Pancreas (tissue), 10 donors: ENCODE data around the gene THSD4. TPM values are rescaled to one million over a fixed set of nuclear protein-coding genes. Genes with fewer than 3 reads are reported as not detected.

Experiments
- ATAC-seq, 4 donors: fragments of 200-7000 bp; cut with Tn5 transposase; one replicate each; pipeline versions ENCODE4 v1.8.0 to v1.9.1; 2020; ENCODE audit warnings: mild to moderate bottlenecking in 4 of 4, moderate library complexity in 4 of 4
- DNase-seq, 6 donors: peaks; one replicate each; pipeline ENCODE4 v3.0.0-alpha.2; 2020
- FAIRE-seq: peaks from 2 replicates; lab custom pipeline; 2012; peaks lifted over from hg19 to GRCh38; lab: Jason Lieb, UNC
- H3K27ac ChIP-seq, 4 donors: fragments of 200-600 bp; sonication (generic); 1 replicate in 3 of 4; 2 replicates in 1 of 4; pipeline versions ENCODE4 v1.5.0 to v1.8.0; 2020
- H3K27me3 ChIP-seq, 4 donors: fragments of 200-600 bp; one replicate each; pipeline ENCODE4 v1.8.0; 2021
- H3K36me3 ChIP-seq, 3 donors: fragments of 200-600 bp; sonication (generic) in 1 of 3; one replicate each; pipeline versions ENCODE4 v1.5.0 to v1.8.0; 2020 to 2021
- H3K4me1 ChIP-seq, 3 donors: fragments of 200-600 bp; one replicate each; pipeline ENCODE4 v1.8.0; 2021
- H3K4me3 ChIP-seq, 4 donors: fragments of 200-600 bp; sonication (generic) in 2 of 4; one replicate each; pipeline versions ENCODE4 v1.5.0 to v1.8.0; 2020 to 2021
- H3K9me3 ChIP-seq, 4 donors: fragments of 200-600 bp; one replicate each; pipeline ENCODE4 v1.8.0; 2021
- WGBS, 2 donors: extraction: QIAGEN DNeasy Blood & Tissue Kit; methylation state at CpG; one replicate each; pipeline ENCODE4 v1.1.7; 2013; 5-methylcytosine and 5-hydroxymethylcytosine counted together
- intact Hi-C, 3 donors: fragments of 100-400 bp; cut with DNase I; formaldehyde crosslinking; loops; one replicate each; pipeline versions ENCODE4 v1.11.1 to v1.14.2; 2022
- polyA plus RNA-seq, 2 donors: library from polyadenylated mRNA; stranded (reverse); fragments of 200-250 nt; gene quantifications; one replicate each; pipeline ENCODE4 v1.2.3, GENCODE V29; 2013
- total RNA-seq, 6 donors: library from RNA; stranded (reverse); fragmentation: NEBNext Ultra II Directional in 4 of 6; extraction: Animal tissue kit (Norgen Biotek cat#: 25700) in 4 of 6; gene quantifications; one replicate each; pipeline versions ENCODE4 v1.2.1 to v1.2.4, GENCODE V29; 2021 to 2023
- TF ChIP-seq, protein P1 (sequence below), 4 donors: fragments of 200-600 bp; sonication (generic) in 3 of 4; IDR thresholded peaks; one replicate each; pipeline versions ENCODE4 v1.5.0 to v1.8.0; 2021; ENCODE audit warnings: antibody characterized with exemption in 4 of 4
- donor health status: healthy with polysubstance abuse.
- donor health status: DM: no; HTN: no; CAD: no; lungs with moderate emphysema.
- donor health status: DM: no; HTN: no; CAD: no.
- donor health status: control.
- donor health status: control.
- donor health status: Bipolar disorder and iron deficiency.
- donor health status: DM: yes; HTN: yes; CAD: no.
- donor health status: DM: no; HTN: no; CAD: no.
- donor health status: DM: no; HTN: no; CAD: no.
- donor health status: DM: yes; HTN: yes; CAD: no.

The THSD4 gene
- total and polyA plus RNA-seq, 8 donors: 6.0 to 17.8 (median 13.3) TPM

- Histone ChIP-seq H3K27me3 (no peaks in the 10 kb centered on the region), H3K36me3 (no peaks in the 10 kb centered on the region), H3K27ac (no peak overlapping the region), H3K4me3 (no peak overlapping the region), H3K9me3 (no peaks in the 10 kb centered on the region), H3K4me1 (no peaks in the 10 kb centered on the region)
- ATAC-seq (no peak), FAIRE-seq (no peak), DNase-seq (no peak)
- TF ChIP-seq, protein P1, sequence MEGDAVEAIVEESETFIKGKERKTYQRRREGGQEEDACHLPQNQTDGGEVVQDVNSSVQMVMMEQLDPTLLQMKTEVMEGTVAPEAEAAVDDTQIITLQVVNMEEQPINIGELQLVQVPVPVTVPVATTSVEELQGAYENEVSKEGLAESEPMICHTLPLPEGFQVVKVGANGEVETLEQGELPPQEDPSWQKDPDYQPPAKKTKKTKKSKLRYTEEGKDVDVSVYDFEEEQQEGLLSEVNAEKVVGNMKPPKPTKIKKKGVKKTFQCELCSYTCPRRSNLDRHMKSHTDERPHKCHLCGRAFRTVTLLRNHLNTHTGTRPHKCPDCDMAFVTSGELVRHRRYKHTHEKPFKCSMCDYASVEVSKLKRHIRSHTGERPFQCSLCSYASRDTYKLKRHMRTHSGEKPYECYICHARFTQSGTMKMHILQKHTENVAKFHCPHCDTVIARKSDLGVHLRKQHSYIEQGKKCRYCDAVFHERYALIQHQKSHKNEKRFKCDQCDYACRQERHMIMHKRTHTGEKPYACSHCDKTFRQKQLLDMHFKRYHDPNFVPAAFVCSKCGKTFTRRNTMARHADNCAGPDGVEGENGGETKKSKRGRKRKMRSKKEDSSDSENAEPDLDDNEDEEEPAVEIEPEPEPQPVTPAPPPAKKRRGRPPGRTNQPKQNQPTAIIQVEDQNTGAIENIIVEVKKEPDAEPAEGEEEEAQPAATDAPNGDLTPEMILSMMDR (IDR thresholded peaks at IDR 0.05): no peak
- intact Hi-C loops: no loop called here
- WGBS, 2 donors: 74 to 76% methylated on average over 7 of the region's 7 CpGs
These were observed 223.7 kb downstream of the THSD4 start for GRCh38 chr15:71338827-71339542.

GRCh38 chr15:71341811-71342550 lies 226.7 kb downstream of the THSD4 start:
- ATAC-seq (no peak), DNase-seq (no peak), FAIRE-seq (no peak)
- no peak overlapping the region for H3K27ac ChIP-seq
- H3K4me1 ChIP-seq: no peaks in the 10 kb centered on the region
- H3K27me3 ChIP-seq: no peaks in the 10 kb centered on the region
- intact Hi-C loops: no loop called here
- no peak overlapping the region for H3K4me3 ChIP-seq
- no peaks in the 10 kb centered on the region for H3K9me3 ChIP-seq
- no peaks in the 10 kb centered on the region for H3K36me3 ChIP-seq
- WGBS, 2 donors: 58 to 70% methylated on average over 8 of the region's 8 CpGs
- TF ChIP-seq, protein P1 (IDR thresholded peaks at IDR 0.05): no peak

DNA sequence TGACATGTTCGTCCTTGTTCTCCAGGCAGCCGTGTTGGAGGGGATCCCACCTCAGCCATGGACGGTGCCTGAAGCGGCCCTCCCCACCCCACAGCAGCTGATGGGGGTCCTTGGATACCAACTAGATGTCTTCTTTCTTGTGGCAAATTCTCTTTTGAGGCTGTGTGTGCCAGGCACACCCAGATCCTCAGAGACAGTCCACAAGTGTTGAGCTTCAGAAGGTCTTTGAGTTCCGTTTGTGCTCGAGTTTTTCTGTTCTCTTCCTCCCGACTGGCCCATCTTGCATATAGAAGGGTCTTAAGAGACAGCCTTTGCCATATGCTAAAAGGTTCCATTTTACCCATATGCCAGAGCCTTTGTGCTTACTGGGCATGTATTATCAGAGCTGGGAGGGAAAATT lies 227.4 kb downstream of the THSD4 start:
- ATAC-seq (no peak), DNase-seq (no peak), FAIRE-seq (no peak)
- intact Hi-C loops: no loop called here
- H3K9me3 ChIP-seq: no peaks in the 10 kb centered on the region
- H3K4me3 ChIP-seq: no peak overlapping the region
- H3K4me1 ChIP-seq: no peaks in the 10 kb centered on the region
- H3K36me3 ChIP-seq: no peaks in the 10 kb centered on the region
- no peaks in the 10 kb centered on the region for H3K27me3 ChIP-seq
- WGBS, 2 donors: 64 to 75% methylated on average over 7 of the region's 7 CpGs
- H3K27ac ChIP-seq: no peak overlapping the region
- TF ChIP-seq, protein P1 (IDR thresholded peaks at IDR 0.05): no peak

DNA sequence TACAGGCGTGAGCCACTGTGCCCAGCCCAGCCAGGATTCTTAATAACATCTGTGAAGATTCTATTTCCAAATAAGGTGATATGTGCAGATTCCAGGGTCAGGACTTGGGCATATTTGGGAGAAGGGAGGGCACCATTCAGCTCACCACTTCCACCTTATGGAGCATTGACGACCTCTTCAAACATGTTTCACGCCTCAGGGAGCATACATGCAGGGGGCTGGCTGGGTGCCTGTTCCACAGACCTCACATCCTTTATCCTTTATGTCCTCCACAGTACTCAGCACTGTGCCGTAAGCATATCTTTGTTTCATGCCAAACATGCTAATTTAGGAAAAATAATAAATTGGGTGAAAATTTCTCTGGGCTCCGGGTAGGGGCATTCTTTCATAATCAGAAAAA lies 229.0 kb downstream of the THSD4 start:
- no peak for FAIRE-seq
- intact Hi-C loops: no loop called here

More for the DNA sequence above, 229.0 kb downstream of the THSD4 start:
- DNase-seq: no peak
- WGBS, 2 donors: 66 to 86% methylated on average over 5 of the region's 5 CpGs
- H3K36me3 ChIP-seq: no peaks in the 10 kb centered on the region
- H3K4me3 ChIP-seq: no peak overlapping the region
- no peaks in the 10 kb centered on the region for H3K4me1 ChIP-seq
- TF ChIP-seq, protein P1 (IDR thresholded peaks at IDR 0.05): no peak
- H3K27ac ChIP-seq: no peak overlapping the region
- no peaks in the 10 kb centered on the region for H3K27me3 ChIP-seq
- no peaks in the 10 kb centered on the region for H3K9me3 ChIP-seq
- no peak for ATAC-seq
